Panc1 (cell line): Measurements from ENCODE around the gene TRPC4AP. TPM values are rescaled to one million over a fixed set of nuclear protein-coding genes. Genes with fewer than 3 reads are reported as not detected.

Experiments used
- ATAC-seq: fragments of 200-7000 bp; cut with Tn5 transposase; 2 replicates; pipeline ENCODE4 v1.9.1; 2020; ENCODE audit warnings: mild to moderate bottlenecking, moderate library complexity
- BruUV-seq: library from RNA; stranded (reverse); fragments of 400-500 nt; replicated peaks from 2 replicates; lab custom pipeline; 2021; lab: Mats Ljungman, UMichigan
- CTCF ChIA-PET: fragments of 300-600 bp; sonication (Branson Sonifier 250); formaldehyde crosslinking; loops from one replicate; lab custom pipeline; 2022; ENCODE audit warnings: antibody characterized with exemption; lab: Charles Lee
- POLR2A ChIA-PET: fragments of 300-600 bp; sonication (Branson Sonifier 250); formaldehyde crosslinking; loops from one replicate; lab custom pipeline; 2022; ENCODE audit warnings: antibody characterized with exemption; lab: Charles Lee
- DNase-seq: peaks from one replicate; pipeline ENCODE4 v3.0.0-alpha.2; 2010; ENCODE audit warnings: low read depth, low spot score
- H3K27ac ChIP-seq: 2 replicates; pipeline ENCODE4 v1.5.1; 2011; ENCODE audit warnings: mild to moderate bottlenecking, low read length, inconsistent platforms
- H3K27me3 ChIP-seq: fragments of 200-500 bp; sonication (Bioruptor generic); 2 replicates; pipeline ENCODE4 v1.6.0; 2014; ENCODE audit warnings: low read length, inconsistent platforms; ENCODE audit not compliant: control insufficient read depth, insufficient read depth
- H3K36me3 ChIP-seq: fragments of 200-500 bp; sonication (Bioruptor generic); 2 replicates; pipeline ENCODE4 v1.5.1; 2014; ENCODE audit warnings: inconsistent platforms, mild to moderate bottlenecking, low read length, moderate library complexity; ENCODE audit not compliant: control insufficient read depth, insufficient read depth
- H3K4me1 ChIP-seq: 2 replicates; pipeline ENCODE4 v1.5.1; 2011; ENCODE audit warnings: inconsistent platforms, mild to moderate bottlenecking, low read length, moderate library complexity; ENCODE audit not compliant: control insufficient read depth, insufficient read depth
- H3K4me3 ChIP-seq, 2 experiments: 2 replicates each; pipeline ENCODE4 v1.5.1; 2011 to 2012; ENCODE audit warnings: low read depth in 2 of 2, low read length in 2 of 2, mild to moderate bottlenecking in 2 of 2, inconsistent platforms in 1 of 2, moderate library complexity in 1 of 2
- H3K9me3 ChIP-seq: fragments of 200-500 bp; sonication (Bioruptor generic); 2 replicates; pipeline ENCODE4 v1.5.1; 2014; ENCODE audit warnings: low read depth, mild to moderate bottlenecking, inconsistent platforms, low read length, moderate library complexity; ENCODE audit not compliant: control insufficient read depth, insufficient read depth
- POLR2AphosphoS5 ChIP-seq: IDR thresholded peaks from 2 replicates; pipeline ENCODE4 v1.6.1; 2012; ENCODE audit warnings: mild to moderate bottlenecking, low read depth, low read length, moderate library complexity
- SIN3A ChIP-seq: IDR thresholded peaks from 2 replicates; pipeline ENCODE4 v1.6.1; 2012; ENCODE audit warnings: low read depth, mild to moderate bottlenecking, low read length, moderate library complexity, borderline replicate concordance; ENCODE audit not compliant: insufficient read depth
- TCF7L2 ChIP-seq: IDR thresholded peaks from 2 replicates; pipeline ENCODE4 v1.6.1; 2011; ENCODE audit warnings: mild to moderate bottlenecking, low read depth, low read length, inconsistent platforms
- in situ Hi-C: cut with HindIII; loops from 2 replicates; pipeline ENCODE4 v1.10.0; 2016; ENCODE audit warnings: low sequenced_read_pairs, low pct_unique_long_range_greater_than_20kb
- intact Hi-C: fragments of 100-400 bp; cut with micrococcal nuclease; formaldehyde crosslinking; loops from one replicate; pipeline ENCODE4 v1.10.0; 2022; ENCODE audit not compliant: unreplicated experiment
- total RNA-seq: library from RNA; stranded (reverse); gene quantifications from one replicate; pipeline ENCODE4 v1.2.1, GENCODE V29; 2021; ENCODE audit not compliant: unreplicated experiment
- TF ChIP-seq, protein P1 (sequence below): fragments of 450-650 bp; IDR thresholded peaks from 2 replicates; pipeline ENCODE4 v1.5.1; 2017; ENCODE audit warnings: mild to moderate bottlenecking
- TF ChIP-seq, protein P2 (sequence below), 2 experiments: IDR thresholded peaks; 2 replicates each; pipeline ENCODE4 v1.6.1; 2011 to 2012; ENCODE audit warnings: low read depth in 2 of 2, control low read depth in 1 of 2, low read length in 1 of 2, mild to moderate bottlenecking in 1 of 2, moderate library complexity in 1 of 2; ENCODE audit not compliant: insufficient read depth in 1 of 2

TRPC4AP gene
- total RNA-seq, 1 experiment from 2014 or later: 48.4 TPM

- Histone ChIP-seq H3K4me3 (no peak overlapping the region), H3K27me3 (no peaks in the 10 kb centered on the region), H3K4me1 (no peaks in the 10 kb centered on the region), H3K27ac (no peak overlapping the region), H3K9me3 (no peaks in the 10 kb centered on the region), H3K36me3 (0 out of 2 replicates have a peak, but pooled peaks cover 3% of the 10 kb centered on the region)
- POLR2A ChIA-PET: no interaction called here
- no peak for ATAC-seq
- in situ Hi-C loops (no loop called here), intact Hi-C loops (no loop called here)
- CTCF ChIA-PET: no interaction called here
- no peak for DNase-seq
- TF ChIP-seq TCF7L2: no peak
- TF ChIP-seq, protein P1, sequence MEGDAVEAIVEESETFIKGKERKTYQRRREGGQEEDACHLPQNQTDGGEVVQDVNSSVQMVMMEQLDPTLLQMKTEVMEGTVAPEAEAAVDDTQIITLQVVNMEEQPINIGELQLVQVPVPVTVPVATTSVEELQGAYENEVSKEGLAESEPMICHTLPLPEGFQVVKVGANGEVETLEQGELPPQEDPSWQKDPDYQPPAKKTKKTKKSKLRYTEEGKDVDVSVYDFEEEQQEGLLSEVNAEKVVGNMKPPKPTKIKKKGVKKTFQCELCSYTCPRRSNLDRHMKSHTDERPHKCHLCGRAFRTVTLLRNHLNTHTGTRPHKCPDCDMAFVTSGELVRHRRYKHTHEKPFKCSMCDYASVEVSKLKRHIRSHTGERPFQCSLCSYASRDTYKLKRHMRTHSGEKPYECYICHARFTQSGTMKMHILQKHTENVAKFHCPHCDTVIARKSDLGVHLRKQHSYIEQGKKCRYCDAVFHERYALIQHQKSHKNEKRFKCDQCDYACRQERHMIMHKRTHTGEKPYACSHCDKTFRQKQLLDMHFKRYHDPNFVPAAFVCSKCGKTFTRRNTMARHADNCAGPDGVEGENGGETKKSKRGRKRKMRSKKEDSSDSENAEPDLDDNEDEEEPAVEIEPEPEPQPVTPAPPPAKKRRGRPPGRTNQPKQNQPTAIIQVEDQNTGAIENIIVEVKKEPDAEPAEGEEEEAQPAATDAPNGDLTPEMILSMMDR: no peak
- TF ChIP-seq, protein P2, sequence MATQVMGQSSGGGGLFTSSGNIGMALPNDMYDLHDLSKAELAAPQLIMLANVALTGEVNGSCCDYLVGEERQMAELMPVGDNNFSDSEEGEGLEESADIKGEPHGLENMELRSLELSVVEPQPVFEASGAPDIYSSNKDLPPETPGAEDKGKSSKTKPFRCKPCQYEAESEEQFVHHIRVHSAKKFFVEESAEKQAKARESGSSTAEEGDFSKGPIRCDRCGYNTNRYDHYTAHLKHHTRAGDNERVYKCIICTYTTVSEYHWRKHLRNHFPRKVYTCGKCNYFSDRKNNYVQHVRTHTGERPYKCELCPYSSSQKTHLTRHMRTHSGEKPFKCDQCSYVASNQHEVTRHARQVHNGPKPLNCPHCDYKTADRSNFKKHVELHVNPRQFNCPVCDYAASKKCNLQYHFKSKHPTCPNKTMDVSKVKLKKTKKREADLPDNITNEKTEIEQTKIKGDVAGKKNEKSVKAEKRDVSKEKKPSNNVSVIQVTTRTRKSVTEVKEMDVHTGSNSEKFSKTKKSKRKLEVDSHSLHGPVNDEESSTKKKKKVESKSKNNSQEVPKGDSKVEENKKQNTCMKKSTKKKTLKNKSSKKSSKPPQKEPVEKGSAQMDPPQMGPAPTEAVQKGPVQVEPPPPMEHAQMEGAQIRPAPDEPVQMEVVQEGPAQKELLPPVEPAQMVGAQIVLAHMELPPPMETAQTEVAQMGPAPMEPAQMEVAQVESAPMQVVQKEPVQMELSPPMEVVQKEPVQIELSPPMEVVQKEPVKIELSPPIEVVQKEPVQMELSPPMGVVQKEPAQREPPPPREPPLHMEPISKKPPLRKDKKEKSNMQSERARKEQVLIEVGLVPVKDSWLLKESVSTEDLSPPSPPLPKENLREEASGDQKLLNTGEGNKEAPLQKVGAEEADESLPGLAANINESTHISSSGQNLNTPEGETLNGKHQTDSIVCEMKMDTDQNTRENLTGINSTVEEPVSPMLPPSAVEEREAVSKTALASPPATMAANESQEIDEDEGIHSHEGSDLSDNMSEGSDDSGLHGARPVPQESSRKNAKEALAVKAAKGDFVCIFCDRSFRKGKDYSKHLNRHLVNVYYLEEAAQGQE (IDR thresholded peaks at IDR 0.05; ENCODE audit: insufficient read depth in 1 of 2, low read depth in 2 of 2, low read length in 1 of 2): no peak
- TF ChIP-seq POLR2AphosphoS5: no peak
- TF ChIP-seq SIN3A: no peak
- BruUV-seq: no TSS peak
These were observed 26.4 kb downstream of the TRPC4AP start for GRCh38 chr20:35066194-35066593.

DNA sequence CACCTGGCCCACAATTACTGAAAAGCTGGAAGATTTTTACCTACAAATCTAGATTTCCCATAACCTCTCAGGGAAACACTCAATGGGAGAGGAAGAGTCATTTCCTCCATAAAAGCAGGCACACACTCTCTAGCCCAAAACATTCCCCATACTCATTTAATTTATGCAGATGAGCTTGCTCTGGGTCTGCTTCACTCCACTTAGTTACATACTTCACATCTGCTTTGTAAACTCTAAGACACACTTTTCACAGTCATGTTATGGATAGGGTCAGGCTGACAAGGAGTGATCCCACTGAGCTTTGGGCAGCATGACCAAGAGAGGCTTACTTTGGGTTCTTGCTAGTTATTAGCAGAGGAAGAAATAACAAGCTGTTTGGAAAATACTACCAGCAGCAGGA, 27.4 kb downstream of the TRPC4AP start:
- no peak for TF ChIP-seq TCF7L2
- TF ChIP-seq, protein P2 (IDR thresholded peaks at IDR 0.05; ENCODE audit: insufficient read depth in 1 of 2, low read depth in 2 of 2, low read length in 1 of 2): no peak
- no peak for TF ChIP-seq SIN3A
- TF ChIP-seq POLR2AphosphoS5: no peak
- TF ChIP-seq, protein P1: no peak
- Histone ChIP-seq H3K9me3 (no peaks in the 10 kb centered on the region), H3K4me3 (no peak overlapping the region), H3K27me3 (no peaks in the 10 kb centered on the region), H3K36me3 (0 out of 2 replicates have a peak, but pooled peaks cover 3% of the 10 kb centered on the region), H3K4me1 (no peaks in the 10 kb centered on the region), H3K27ac (no peak overlapping the region)
- ATAC-seq: no peak
- intact Hi-C loops (no loop called here), in situ Hi-C loops (no loop called here)
- ChIA-PET POLR2A (no interaction called here), CTCF (no interaction called here)
- no TSS peak for BruUV-seq
- DNase-seq: no peak
